Activated B cell treated with CpG ODN at 0.5 μM for 24 hours (primary cell): ENCODE data around the gene DHRS12. TPM values are rescaled to one million over a fixed set of nuclear protein-coding genes. Genes with fewer than 3 reads are reported as not detected.

Experiments used
- ATAC-seq: fragments of 200-7000 bp; cut with Tn5 transposase; one replicate; pipeline ENCODE4 v1.10.0; 2021; ENCODE audit warnings: low read depth, mild to moderate bottlenecking, moderate library complexity
- CTCF ChIA-PET: fragments of 350-600 bp; sonication (Branson Sonifier 250); formaldehyde crosslinking; loops from one replicate; lab custom pipeline; 2021; ENCODE audit warnings: antibody characterized with exemption; lab: Charles Lee
- POLR2A ChIA-PET: fragments of 350-600 bp; sonication (Branson Sonifier 250); formaldehyde crosslinking; loops from one replicate; lab custom pipeline; 2021; ENCODE audit warnings: antibody characterized with exemption; lab: Charles Lee
- DNase-seq: peaks from one replicate; pipeline ENCODE4 v3.0.0; 2022
- H3K27ac Mint-ChIP-seq: one replicate; pipeline ENCODE4 v1.8.0; 2020; ENCODE audit warnings: mixed read lengths
- H3K27me3 Mint-ChIP-seq: one replicate; pipeline ENCODE4 v1.8.0; 2021; ENCODE audit warnings: mixed read lengths
- H3K36me3 Mint-ChIP-seq: one replicate; pipeline ENCODE4 v1.8.0; 2021; ENCODE audit warnings: low read depth, mixed read lengths
- H3K4me1 Mint-ChIP-seq: one replicate; pipeline ENCODE4 v1.8.0; 2021; ENCODE audit warnings: mixed read lengths
- H3K4me3 Mint-ChIP-seq: one replicate; pipeline ENCODE4 v1.8.0; 2020; ENCODE audit warnings: mild to moderate bottlenecking, mixed read lengths
- H3K9me3 Mint-ChIP-seq: one replicate; pipeline ENCODE4 v1.8.0; 2020; ENCODE audit warnings: mixed read lengths
- CTCF ChIP-seq: fragments of 200-600 bp; IDR thresholded peaks from one replicate; pipeline ENCODE4 v1.8.0; 2022; ENCODE audit warnings: antibody characterized with exemption, mild to moderate bottlenecking
- intact Hi-C: fragments of 100-400 bp; cut with micrococcal nuclease; formaldehyde crosslinking; loops from one replicate; pipeline ENCODE4 v1.15.1; 2024
- total RNA-seq: library from RNA; stranded (reverse); gene quantifications from 2 replicates; pipeline ENCODE4 v1.2.3, GENCODE V29; 2022

DHRS12 gene
- total RNA-seq, 1 donor from 2014 or later: 14.1 TPM

- no peak overlapping the region for H3K4me3 Mint-ChIP-seq
- CTCF ChIA-PET: no interaction called here
- DNase-seq: no peak
- POLR2A ChIA-PET: no interaction called here
- H3K27me3 Mint-ChIP-seq: no peaks in the 10 kb centered on the region
- no peak overlapping the region for H3K27ac Mint-ChIP-seq
- H3K4me1 Mint-ChIP-seq: no peaks in the 10 kb centered on the region
- ATAC-seq: no peak
- H3K36me3 Mint-ChIP-seq: peaks cover 77% of the 10 kb centered on the region
- intact Hi-C loops: no loop called here
- H3K9me3 Mint-ChIP-seq: no peaks in the 10 kb centered on the region
- TF ChIP-seq CTCF: no peak
Observed at GRCh38 chr13:51740698-51741097, 63.3 kb downstream of the DHRS12 start.

DNA sequence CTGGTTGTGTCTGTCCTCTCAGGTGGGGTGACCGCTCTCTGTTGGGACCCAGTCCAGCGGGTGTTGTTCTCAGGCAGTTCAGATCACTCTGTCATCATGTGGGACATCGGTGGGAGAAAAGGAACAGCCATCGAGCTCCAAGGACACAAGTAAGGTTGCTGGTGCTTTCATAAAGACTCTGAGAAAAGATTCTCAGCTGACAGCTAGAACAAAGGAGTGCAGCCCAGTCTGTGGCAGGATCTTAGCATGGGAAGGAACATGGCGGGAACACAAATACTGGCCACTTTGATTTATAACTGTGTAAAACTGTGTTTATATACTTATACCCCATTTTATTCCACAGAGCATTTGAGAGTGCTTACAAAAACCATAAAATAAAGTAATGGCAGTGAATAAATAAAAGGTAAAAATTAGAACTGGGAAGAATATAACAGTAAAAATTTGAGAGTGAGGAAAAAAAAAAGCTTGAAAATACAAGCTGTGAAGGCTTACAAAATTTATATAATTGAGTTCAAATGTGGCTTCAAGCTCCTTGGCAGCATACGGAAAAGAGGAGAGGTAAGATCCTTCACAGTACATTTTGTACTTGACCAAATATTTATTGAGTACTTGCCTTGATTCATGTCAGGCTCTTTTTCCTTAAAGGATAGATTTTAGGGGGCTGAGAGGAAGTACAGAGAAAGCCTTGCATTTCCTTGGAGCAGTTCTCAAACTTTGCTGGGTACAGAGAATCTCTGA lies 64.8 kb downstream of the DHRS12 start:
- ChIA-PET POLR2A (no interaction called here), CTCF (no interaction called here)
- Mint-ChIP-seq H3K27ac (no peak overlapping the region), H3K9me3 (no peaks in the 10 kb centered on the region), H3K27me3 (no peaks in the 10 kb centered on the region), H3K4me3 (no peak overlapping the region), H3K4me1 (no peaks in the 10 kb centered on the region), H3K36me3 (peaks cover 73% of the 10 kb centered on the region)
- DNase-seq: no peak
- no peak for ATAC-seq
- intact Hi-C loops: no loop called here
- no peak for TF ChIP-seq CTCF

- H3K4me3 Mint-ChIP-seq: no peak overlapping the region
- ATAC-seq (no peak), DNase-seq (no peak)
- H3K27ac Mint-ChIP-seq: no peak overlapping the region
- H3K4me1 Mint-ChIP-seq: no peaks in the 10 kb centered on the region
- CTCF ChIA-PET: no interaction called here
- peaks cover 73% of the 10 kb centered on the region for H3K36me3 Mint-ChIP-seq
- no peaks in the 10 kb centered on the region for H3K27me3 Mint-ChIP-seq
- no peak for TF ChIP-seq CTCF
- intact Hi-C loops: no loop called here
- H3K9me3 Mint-ChIP-seq: no peaks in the 10 kb centered on the region
- POLR2A ChIA-PET: no interaction called here
Observed at GRCh38 chr13:51738226-51738905, 65.6 kb downstream of the DHRS12 start.

DNA sequence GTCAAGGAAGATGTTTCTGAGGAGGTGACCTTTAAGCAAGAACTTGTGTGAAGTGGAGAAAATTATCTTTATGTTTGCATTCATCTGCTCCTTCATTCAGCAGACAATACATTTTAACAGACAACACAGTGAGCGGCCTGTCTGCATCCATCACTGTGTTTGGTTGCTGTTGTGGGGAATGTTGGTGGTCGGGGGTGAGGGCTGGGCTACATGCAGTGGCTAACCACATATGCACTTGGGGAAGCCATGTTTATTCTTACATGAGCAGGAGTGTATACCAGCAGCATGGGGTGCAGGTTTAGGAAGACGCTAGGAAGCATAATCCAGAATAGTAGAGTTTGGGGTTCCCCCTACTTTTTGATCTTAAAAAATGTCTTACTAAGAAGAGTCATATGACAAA lies 66.4 kb downstream of the DHRS12 start:
- intact Hi-C loops: no loop called here
- Mint-ChIP-seq H3K4me3 (no peak overlapping the region), H3K4me1 (no peaks in the 10 kb centered on the region), H3K27ac (no peak overlapping the region), H3K9me3 (no peaks in the 10 kb centered on the region), H3K36me3 (peaks cover 70% of the 10 kb centered on the region), H3K27me3 (no peaks in the 10 kb centered on the region)
- TF ChIP-seq CTCF: no peak
- ChIA-PET CTCF (no interaction called here), POLR2A (no interaction called here)
- ATAC-seq (no peak), DNase-seq (no peak)

DNA sequence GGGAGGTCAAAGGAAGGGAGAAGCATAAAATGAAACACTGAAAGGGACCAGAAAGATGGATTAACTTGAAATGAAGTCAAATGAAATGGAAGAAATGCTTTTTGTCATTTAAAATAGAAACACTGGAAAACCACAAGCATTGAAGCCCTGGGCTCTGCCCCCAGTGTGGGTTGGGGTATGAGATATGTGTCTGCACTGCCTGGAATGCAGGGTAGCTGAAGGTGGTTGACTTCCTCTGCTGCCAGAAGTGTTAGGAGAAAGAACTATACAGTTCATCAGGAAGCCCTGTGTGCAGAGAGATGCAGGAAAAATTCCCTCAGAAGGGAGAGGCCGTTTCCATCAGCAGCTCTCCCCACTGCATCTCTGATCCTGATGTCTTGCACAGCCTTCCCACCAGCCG lies 69.2 kb downstream of the DHRS12 start:
- intact Hi-C loops: no loop called here
- TF ChIP-seq CTCF: no peak
- Mint-ChIP-seq H3K4me1 (no peaks in the 10 kb centered on the region), H3K9me3 (no peaks in the 10 kb centered on the region), H3K27me3 (no peaks in the 10 kb centered on the region), H3K36me3 (peaks cover 46% of the 10 kb centered on the region), H3K27ac (no peak overlapping the region), H3K4me3 (no peak overlapping the region)
- DNase-seq (no peak), ATAC-seq (no peak)
- ChIA-PET POLR2A (no interaction called here), CTCF (no interaction called here)
